GM12864 (cell line): ENCODE data around the gene OBSCN.

Source experiments
- DNase-seq: peaks from one replicate; pipeline ENCODE4 v3.0.0-alpha.2; 2011; ENCODE audit warnings: low read depth
- H3K4me3 ChIP-seq: 2 replicates; pipeline ENCODE4 v1.5.1; 2011; ENCODE audit warnings: mild to moderate bottlenecking, low read depth, low read length, control low read depth
- TF ChIP-seq, protein P1 (sequence below): IDR thresholded peaks from 2 replicates; pipeline ENCODE4 v1.5.1; 2011; ENCODE audit warnings: low read depth, mild to moderate bottlenecking, moderate library complexity, low read length, control low read depth, inconsistent platforms; ENCODE audit errors: missing control alignments

OBSCN gene

GRCh38 chr1:228299901-228300300 is 92.1 kb downstream of the OBSCN start:
- DNase-seq: no peak
- TF ChIP-seq, protein P1, sequence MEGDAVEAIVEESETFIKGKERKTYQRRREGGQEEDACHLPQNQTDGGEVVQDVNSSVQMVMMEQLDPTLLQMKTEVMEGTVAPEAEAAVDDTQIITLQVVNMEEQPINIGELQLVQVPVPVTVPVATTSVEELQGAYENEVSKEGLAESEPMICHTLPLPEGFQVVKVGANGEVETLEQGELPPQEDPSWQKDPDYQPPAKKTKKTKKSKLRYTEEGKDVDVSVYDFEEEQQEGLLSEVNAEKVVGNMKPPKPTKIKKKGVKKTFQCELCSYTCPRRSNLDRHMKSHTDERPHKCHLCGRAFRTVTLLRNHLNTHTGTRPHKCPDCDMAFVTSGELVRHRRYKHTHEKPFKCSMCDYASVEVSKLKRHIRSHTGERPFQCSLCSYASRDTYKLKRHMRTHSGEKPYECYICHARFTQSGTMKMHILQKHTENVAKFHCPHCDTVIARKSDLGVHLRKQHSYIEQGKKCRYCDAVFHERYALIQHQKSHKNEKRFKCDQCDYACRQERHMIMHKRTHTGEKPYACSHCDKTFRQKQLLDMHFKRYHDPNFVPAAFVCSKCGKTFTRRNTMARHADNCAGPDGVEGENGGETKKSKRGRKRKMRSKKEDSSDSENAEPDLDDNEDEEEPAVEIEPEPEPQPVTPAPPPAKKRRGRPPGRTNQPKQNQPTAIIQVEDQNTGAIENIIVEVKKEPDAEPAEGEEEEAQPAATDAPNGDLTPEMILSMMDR: no peak
- H3K4me3 ChIP-seq: no peak overlapping the region

GRCh38 chr1:228302086-228302485 is 94.2 kb downstream of the OBSCN start:
- H3K4me3 ChIP-seq: no peak overlapping the region
- no peak for DNase-seq
- TF ChIP-seq, protein P1: no peak

DNA sequence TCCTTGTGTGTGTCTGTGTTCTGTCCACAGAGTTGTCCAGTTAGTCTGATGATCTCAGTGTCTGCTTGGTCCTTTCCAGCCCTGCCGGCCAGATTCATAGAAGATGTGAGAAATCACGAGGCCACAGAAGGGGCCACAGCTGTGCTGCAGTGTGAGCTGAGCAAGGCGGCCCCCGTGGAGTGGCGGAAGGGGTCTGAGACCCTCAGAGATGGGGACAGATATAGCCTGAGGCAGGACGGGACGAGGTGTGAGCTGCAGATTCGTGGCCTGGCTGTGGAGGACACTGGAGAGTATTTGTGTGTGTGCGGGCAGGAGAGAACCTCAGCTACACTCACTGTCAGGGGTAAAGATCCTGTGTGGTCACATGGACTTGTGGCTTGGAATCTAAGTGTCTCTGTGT is 95.8 kb downstream of the OBSCN start:
- TF ChIP-seq, protein P1: no peak

GRCh38 chr1:228304225-228304624 is 96.4 kb downstream of the OBSCN start:
- DNase-seq: no peak
- TF ChIP-seq, protein P1: no peak
- no peak overlapping the region for H3K4me3 ChIP-seq

More for the DNA sequence above, 95.8 kb downstream of the OBSCN start:
- no peak for DNase-seq
- no peak overlapping the region for H3K4me3 ChIP-seq

GRCh38 chr1:228304766-228305395 is 97.0 kb downstream of the OBSCN start:
- DNase-seq: no peak
- TF ChIP-seq, protein P1: no peak
- H3K4me3 ChIP-seq: no peak overlapping the region

DNA sequence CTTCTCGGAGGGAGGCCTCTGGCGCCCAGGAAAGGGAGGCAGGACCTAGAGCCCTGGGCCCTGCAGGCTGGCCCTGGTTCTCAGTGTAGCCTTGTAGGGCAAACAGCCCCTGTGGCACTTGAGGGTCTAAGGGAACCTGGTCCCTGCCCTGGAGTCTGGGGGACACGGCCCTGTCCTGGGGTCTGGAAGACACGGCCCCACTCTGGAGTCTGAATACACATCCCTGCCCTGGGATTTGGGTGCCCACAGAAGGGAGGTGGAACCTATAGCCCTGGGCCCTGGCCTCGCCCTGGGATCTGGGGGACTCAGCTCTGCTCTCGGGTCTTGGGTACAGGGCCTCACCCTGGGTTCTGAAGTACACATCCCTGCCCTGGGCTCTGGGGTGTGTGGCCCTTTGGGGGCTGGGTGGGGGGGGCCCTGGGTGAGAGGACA is 97.9 kb downstream of the OBSCN start:
- TF ChIP-seq, protein P1: no peak
- DNase-seq: no peak
- H3K4me3 ChIP-seq: no peak overlapping the region
